HEK293 (cell line): ENCODE results near the gene USP12.

Experiments
- BCL6B ChIP-seq: fragments of 450-650 bp; formaldehyde crosslinking; IDR thresholded peaks from 2 replicates; pipeline ENCODE4 v1.5.1; 2017; ENCODE audit warnings: missing biosample characterization, missing genetic modification characterization
- GLIS1 ChIP-seq: fragments of 450-650 bp; formaldehyde crosslinking; IDR thresholded peaks from 2 replicates; pipeline ENCODE4 v1.5.1; 2016; ENCODE audit warnings: missing biosample characterization, missing genetic modification characterization
- KLF10 ChIP-seq: fragments of 450-650 bp; IDR thresholded peaks from 2 replicates; pipeline ENCODE4 v1.5.1; 2018; ENCODE audit warnings: missing biosample characterization, mild to moderate bottlenecking, missing genetic modification characterization
- MYNN ChIP-seq: fragments of 450-650 bp; formaldehyde crosslinking; IDR thresholded peaks from 2 replicates; pipeline ENCODE4 v1.5.1; 2016; ENCODE audit warnings: missing biosample characterization, missing genetic modification characterization, borderline replicate concordance
- OSR2 ChIP-seq: fragments of 450-650 bp; formaldehyde crosslinking; IDR thresholded peaks from 2 replicates; pipeline ENCODE4 v1.5.1; 2016; ENCODE audit warnings: missing biosample characterization, missing genetic modification characterization
- OVOL3 ChIP-seq: fragments of 450-650 bp; formaldehyde crosslinking; IDR thresholded peaks from 2 replicates; pipeline ENCODE4 v1.5.1; 2016; ENCODE audit warnings: missing biosample characterization, missing genetic modification characterization
- PRDM2 ChIP-seq: fragments of 450-650 bp; formaldehyde crosslinking; IDR thresholded peaks from 2 replicates; pipeline ENCODE4 v1.5.1; 2016; ENCODE audit warnings: missing biosample characterization, missing genetic modification characterization, borderline replicate concordance
- SCRT1 ChIP-seq: fragments of 450-650 bp; formaldehyde crosslinking; IDR thresholded peaks from 2 replicates; pipeline ENCODE4 v1.5.1; 2016; ENCODE audit warnings: missing biosample characterization, missing genetic modification characterization, borderline replicate concordance
- TCF7L2 ChIP-seq: IDR thresholded peaks from 2 replicates; pipeline ENCODE4 v1.6.1; 2011; ENCODE audit warnings: low read depth, mild to moderate bottlenecking, inconsistent platforms, low read length, moderate library complexity, borderline replicate concordance
- ZBTB1 ChIP-seq: fragments of 450-650 bp; formaldehyde crosslinking; IDR thresholded peaks from 2 replicates; pipeline ENCODE4 v1.5.1; 2016; ENCODE audit warnings: missing biosample characterization, missing genetic modification characterization
- ZBTB10 ChIP-seq: fragments of 450-650 bp; formaldehyde crosslinking; IDR thresholded peaks from 2 replicates; pipeline ENCODE4 v1.5.1; 2016; ENCODE audit warnings: missing biosample characterization, missing genetic modification characterization
- ZBTB8A ChIP-seq: fragments of 450-650 bp; formaldehyde crosslinking; IDR thresholded peaks from 2 replicates; pipeline ENCODE4 v1.5.1; 2016; ENCODE audit warnings: missing biosample characterization, missing genetic modification characterization
- ZFP41 ChIP-seq: fragments of 450-650 bp; formaldehyde crosslinking; IDR thresholded peaks from 2 replicates; pipeline ENCODE4 v1.5.1; 2016; ENCODE audit warnings: missing biosample characterization, missing genetic modification characterization, borderline replicate concordance
- ZNF174 ChIP-seq: fragments of 450-650 bp; formaldehyde crosslinking; IDR thresholded peaks from 2 replicates; pipeline ENCODE4 v1.5.0; 2017; ENCODE audit warnings: missing biosample characterization, mild to moderate bottlenecking, missing genetic modification characterization
- ZNF24 ChIP-seq: fragments of 450-650 bp; formaldehyde crosslinking; IDR thresholded peaks from 2 replicates; pipeline ENCODE4 v1.5.1; 2016; ENCODE audit warnings: missing biosample characterization, missing genetic modification characterization
- ZNF26 ChIP-seq: fragments of 450-650 bp; formaldehyde crosslinking; IDR thresholded peaks from 2 replicates; pipeline ENCODE4 v1.5.1; 2016; ENCODE audit warnings: missing biosample characterization, missing genetic modification characterization
- ZNF280C ChIP-seq: fragments of 450-650 bp; formaldehyde crosslinking; IDR thresholded peaks from 2 replicates; pipeline ENCODE4 v1.5.1; 2016; ENCODE audit warnings: missing biosample characterization, missing genetic modification characterization
- ZNF311 ChIP-seq: fragments of 450-650 bp; formaldehyde crosslinking; IDR thresholded peaks from 2 replicates; pipeline ENCODE4 v1.5.1; 2017; ENCODE audit warnings: missing biosample characterization, missing genetic modification characterization, borderline replicate concordance
- ZNF513 ChIP-seq: fragments of 450-650 bp; IDR thresholded peaks from 2 replicates; pipeline ENCODE4 v1.5.1; 2018; ENCODE audit warnings: missing biosample characterization, missing genetic modification characterization
- ZNF548 ChIP-seq: fragments of 450-650 bp; formaldehyde crosslinking; IDR thresholded peaks from 2 replicates; pipeline ENCODE4 v1.5.1; 2016; ENCODE audit warnings: missing biosample characterization, missing genetic modification characterization
- ZNF610 ChIP-seq: fragments of 450-650 bp; formaldehyde crosslinking; IDR thresholded peaks from 2 replicates; pipeline ENCODE4 v1.5.1; 2016; ENCODE audit warnings: missing biosample characterization, missing genetic modification characterization, borderline replicate concordance
- ZNF623 ChIP-seq: fragments of 450-650 bp; formaldehyde crosslinking; IDR thresholded peaks from 2 replicates; pipeline ENCODE4 v1.5.1; 2016; ENCODE audit warnings: missing biosample characterization, missing genetic modification characterization
- ZNF629 ChIP-seq: fragments of 450-650 bp; formaldehyde crosslinking; IDR thresholded peaks from 2 replicates; pipeline ENCODE4 v1.5.1; 2017; ENCODE audit warnings: missing biosample characterization, missing genetic modification characterization
- ZNF707 ChIP-seq: fragments of 450-650 bp; formaldehyde crosslinking; IDR thresholded peaks from 2 replicates; pipeline ENCODE4 v1.5.1; 2016; ENCODE audit warnings: missing biosample characterization, missing genetic modification characterization
- ZNF747 ChIP-seq: fragments of 450-650 bp; formaldehyde crosslinking; IDR thresholded peaks from 2 replicates; pipeline ENCODE4 v1.5.1; 2016; ENCODE audit warnings: missing biosample characterization, missing genetic modification characterization

USP12 gene

GRCh38 chr13:27171827-27172494 lies 350 bp upstream of the USP12 start (continued):
- no peak for TF ChIP-seq ZNF513
- TF ChIP-seq ZNF629 (tag by site-specific recombination), result 0 out of 2 replicates have a peak, but pooled peaks have one; percentile 33
- TF ChIP-seq BCL6B (tag by site-specific recombination), result no peak
- 0 out of 2 replicates have a peak, but pooled peaks have one; percentile 31 for TF ChIP-seq ZNF24 (tag by site-specific recombination)
- TF ChIP-seq OSR2 (tag by site-specific recombination), result no peak
- TF ChIP-seq ZNF623 (tag by site-specific recombination), result no peak
- no peak for TF ChIP-seq ZFP41
- peak; percentile 82 for TF ChIP-seq GLIS1 (tag by site-specific recombination)
- TF ChIP-seq ZNF747 (tag by site-specific recombination), result no peak
- no peak for TF ChIP-seq ZNF174 (tag by site-specific recombination)
- peak; percentile 65 for TF ChIP-seq KLF10 (tag by site-specific recombination)
- no peak for TF ChIP-seq OVOL3 (tag by site-specific recombination)
- TF ChIP-seq ZNF548, result no peak
- TF ChIP-seq ZBTB8A (tag by site-specific recombination), result peak; percentile 85
- TF ChIP-seq ZNF280C, result no peak
- no peak for TF ChIP-seq ZNF707 (tag by site-specific recombination)
- TF ChIP-seq PRDM2, result no peak
- no peak for TF ChIP-seq ZNF610
- TF ChIP-seq ZBTB10 (tag by site-specific recombination), result peak; percentile 60; the same call in 1 of the 2 replicates
- no peak for TF ChIP-seq ZNF311 (tag by site-specific recombination)
- TF ChIP-seq MYNN (tag by site-specific recombination), result no peak
- TF ChIP-seq TCF7L2, result no peak
- TF ChIP-seq ZBTB1 (tag by site-specific recombination), result no peak
- TF ChIP-seq ZNF26 (tag by site-specific recombination), result no peak
- no peak for TF ChIP-seq SCRT1 (tag by site-specific recombination)
